GM23338 (cell line): ENCODE results near the gene ERN2. TPM values are rescaled to one million over a fixed set of nuclear protein-coding genes. Genes with fewer than 3 reads are reported as not detected.

Experiments
- ATAC-seq: fragments of 200-7000 bp; cut with Tn5 transposase; 3 replicates; pipeline ENCODE4 v1.9.1; 2020
- DNase-seq: peaks from one replicate; pipeline ENCODE4 v3.0.0-alpha.2; 2015; ENCODE audit warnings: low spot score
- H2AFZ ChIP-seq: fragments of 200-600 bp; sonication (generic); 2 replicates; pipeline ENCODE4 v1.8.0; 2016; ENCODE audit warnings: antibody characterized with exemption, mild to moderate bottlenecking, moderate library complexity
- H3F3A ChIP-seq: fragments of 200-600 bp; sonication (generic); replicated peaks from 2 replicates; pipeline ENCODE4 v1.8.0; 2017; ENCODE audit warnings: antibody characterized with exemption, mixed run types, low read depth
- H3K27ac ChIP-seq: fragments of 200-600 bp; sonication (generic); 2 replicates; pipeline ENCODE4 v1.6.1; 2016; ENCODE audit warnings: low read depth
- H3K27me3 ChIP-seq: fragments of 200-600 bp; sonication (generic); 2 replicates; pipeline ENCODE4 v1.8.0; 2016; ENCODE audit warnings: mild to moderate bottlenecking, mixed run types, moderate library complexity; ENCODE audit not compliant: insufficient read depth
- H3K36me3 ChIP-seq: fragments of 200-600 bp; sonication (generic); 2 replicates; pipeline ENCODE4 v1.8.0; 2016; ENCODE audit warnings: mild to moderate bottlenecking; ENCODE audit not compliant: insufficient read depth
- H3K4me1 ChIP-seq: fragments of 200-600 bp; sonication (generic); 2 replicates; pipeline ENCODE4 v1.8.0; 2016; ENCODE audit warnings: mild to moderate bottlenecking, moderate library complexity; ENCODE audit not compliant: insufficient read depth
- H3K4me2 ChIP-seq: fragments of 200-600 bp; sonication (generic); 2 replicates; pipeline ENCODE4 v1.7.1; 2017; ENCODE audit warnings: mixed run types
- H3K4me3 ChIP-seq: fragments of 200-600 bp; sonication (generic); 2 replicates; pipeline ENCODE4 v1.6.1; 2016; ENCODE audit warnings: mixed run types
- H3K79me2 ChIP-seq: fragments of 200-600 bp; sonication (generic); replicated peaks from 2 replicates; pipeline ENCODE4 v1.8.0; 2017; ENCODE audit warnings: mild to moderate bottlenecking; ENCODE audit not compliant: insufficient read depth
- H3K9me2 ChIP-seq: fragments of 200-600 bp; sonication (generic); 2 replicates; pipeline ENCODE4 v1.8.0; 2017; ENCODE audit not compliant: insufficient read depth
- H4K20me1 ChIP-seq: fragments of 200-600 bp; sonication (generic); replicated peaks from 2 replicates; pipeline ENCODE4 v1.8.0; 2017; ENCODE audit warnings: mild to moderate bottlenecking; ENCODE audit not compliant: insufficient read depth
- H3K27ac Mint-ChIP-seq: 2 replicates; pipeline ENCODE4 v1.8.0; 2020; ENCODE audit warnings: inconsistent platforms, mild to moderate bottlenecking, moderate library complexity, mixed read lengths
- H3K27me3 Mint-ChIP-seq: 3 replicates; pipeline ENCODE4 v1.8.0; 2022; ENCODE audit warnings: low read depth, mild to moderate bottlenecking, moderate library complexity, mixed read lengths, inconsistent platforms; ENCODE audit not compliant: insufficient read depth, poor library complexity
- H3K36me3 Mint-ChIP-seq: 3 replicates; pipeline ENCODE4 v1.8.0; 2021; ENCODE audit warnings: low read depth, mild to moderate bottlenecking, inconsistent platforms, moderate library complexity, mixed read lengths
- H3K4me1 Mint-ChIP-seq: 3 replicates; pipeline ENCODE4 v1.8.0; 2020; ENCODE audit warnings: mild to moderate bottlenecking, inconsistent platforms, mixed read lengths
- H3K4me3 Mint-ChIP-seq: 3 replicates; pipeline ENCODE4 v1.8.0; 2021; ENCODE audit warnings: moderate library complexity, mild to moderate bottlenecking, inconsistent platforms, mixed read lengths
- H3K9me3 Mint-ChIP-seq: 3 replicates; pipeline ENCODE4 v1.8.0; 2020; ENCODE audit warnings: moderate library complexity, mild to moderate bottlenecking, inconsistent platforms, mixed read lengths
- CREB1 ChIP-seq: fragments of 250-450 bp; sonication (Bioruptor Pico); IDR thresholded peaks from 2 replicates; pipeline ENCODE4 v1.5.0; 2020; ENCODE audit warnings: low read depth, mild to moderate bottlenecking, moderate library complexity
- ETS1 ChIP-seq: IDR thresholded peaks from 2 replicates; pipeline ENCODE4 v1.6.1; 2016; ENCODE audit warnings: antibody characterized with exemption
- NANOG ChIP-seq: IDR thresholded peaks from 2 replicates; pipeline ENCODE4 v1.6.1; 2016; ENCODE audit warnings: antibody characterized with exemption, borderline replicate concordance
- POLR2AphosphoS5 ChIP-seq: IDR thresholded peaks from 2 replicates; pipeline ENCODE4 v1.6.1; 2016; ENCODE audit warnings: antibody characterized with exemption, low read depth
- REST ChIP-seq: IDR thresholded peaks from one replicate; pipeline ENCODE4 v1.6.1; 2018; ENCODE audit warnings: antibody characterized with exemption; ENCODE audit not compliant: unreplicated experiment
- STAT1 ChIP-seq: IDR thresholded peaks from one replicate; pipeline ENCODE4 v1.6.1; 2016; ENCODE audit warnings: antibody characterized with exemption; ENCODE audit not compliant: unreplicated experiment
- ZNF331 ChIP-seq: fragments of 250-450 bp; sonication (Bioruptor Pico); IDR thresholded peaks from 2 replicates; pipeline ENCODE4 v1.5.0; 2020; ENCODE audit warnings: low read depth, mild to moderate bottlenecking, moderate library complexity
- ZNF462 ChIP-seq: fragments of 250-450 bp; sonication (Bioruptor Pico); IDR thresholded peaks from 2 replicates; pipeline ENCODE4 v1.5.0; 2020; ENCODE audit warnings: mild to moderate bottlenecking, moderate library complexity
- polyA plus RNA-seq: library from polyadenylated mRNA; unstranded; fragments of >200 nt; fragmentation: Nextera tagmentation; extraction: Ambion mirVana; gene quantifications from 2 replicates; pipeline ENCODE4 v1.2.1, GENCODE V29; 2016
- total RNA-seq: library from RNA; depleted of rRNA; stranded (reverse); fragments of >200 nt; shearing (Covaris generic); gene quantifications from 2 replicates; pipeline ENCODE4 v1.2.3, GENCODE V29; 2014

The ERN2 gene
- total and polyA plus RNA-seq, 2 experiments from 2014 or later, result 0.97 to 1.1 TPM

GRCh38 chr16:23706439-23706838, 6.6 kb downstream of the ERN2 start (continued):
- no peak for TF ChIP-seq ZNF462
- no peak for TF ChIP-seq CREB1 (CRISPR knock-in tag)
- no peak for TF ChIP-seq NANOG

- DNase-seq (no peak), ATAC-seq (no peak)
- no peak overlapping the region for H3K27ac ChIP-seq
- Mint-ChIP-seq H3K9me3 (peaks cover 26% of the 10 kb centered on the region), H3K4me1 (peaks cover 6% of the 10 kb centered on the region), H3K27ac (no peak overlapping the region), H3K36me3 (peaks cover 19% of the 10 kb centered on the region), H3K27me3 (peaks cover 3% of the 10 kb centered on the region), H3K4me3 (no peak overlapping the region)
- no peaks in the 10 kb centered on the region; the same call in 1 of the 2 replicates for H3K9me2 ChIP-seq
- H3K4me2 ChIP-seq, result no peak overlapping the region
- H3K36me3 ChIP-seq, result no peaks in the 10 kb centered on the region
- H3K27me3 ChIP-seq, result no peaks in the 10 kb centered on the region
- H3K4me1 ChIP-seq, result peaks cover 8% of the 10 kb centered on the region; the same call in 1 of the 2 replicates
- H3F3A ChIP-seq, result no peaks in the 10 kb centered on the region
- no peaks in the 10 kb centered on the region for H4K20me1 ChIP-seq
- H3K79me2 ChIP-seq, result no peaks in the 10 kb centered on the region
- no peak overlapping the region for H2AFZ ChIP-seq
- H3K4me3 ChIP-seq, result no peak overlapping the region
- TF ChIP-seq POLR2AphosphoS5, result no peak
- no peak for TF ChIP-seq NANOG
- no peak for TF ChIP-seq ZNF331
- TF ChIP-seq ETS1, result no peak
- TF ChIP-seq REST, result no peak
- TF ChIP-seq STAT1, result no peak
Observed at GRCh38 chr16:23705517-23705902, 7.5 kb downstream of the ERN2 start.
